HG02840 (cell line): ENCODE measurements around the gene ARMS2.

Experiments
- ATAC-seq: cut with Tn5 transposase; IDR thresholded peaks from one replicate; pipeline ENCODE4 v1.9.1; 2021; ENCODE audit warnings: mild to moderate bottlenecking, moderate library complexity, moderate number of reproducible peaks; ENCODE audit not compliant: unreplicated experiment, low FRiP score

ARMS2 gene

DNA sequence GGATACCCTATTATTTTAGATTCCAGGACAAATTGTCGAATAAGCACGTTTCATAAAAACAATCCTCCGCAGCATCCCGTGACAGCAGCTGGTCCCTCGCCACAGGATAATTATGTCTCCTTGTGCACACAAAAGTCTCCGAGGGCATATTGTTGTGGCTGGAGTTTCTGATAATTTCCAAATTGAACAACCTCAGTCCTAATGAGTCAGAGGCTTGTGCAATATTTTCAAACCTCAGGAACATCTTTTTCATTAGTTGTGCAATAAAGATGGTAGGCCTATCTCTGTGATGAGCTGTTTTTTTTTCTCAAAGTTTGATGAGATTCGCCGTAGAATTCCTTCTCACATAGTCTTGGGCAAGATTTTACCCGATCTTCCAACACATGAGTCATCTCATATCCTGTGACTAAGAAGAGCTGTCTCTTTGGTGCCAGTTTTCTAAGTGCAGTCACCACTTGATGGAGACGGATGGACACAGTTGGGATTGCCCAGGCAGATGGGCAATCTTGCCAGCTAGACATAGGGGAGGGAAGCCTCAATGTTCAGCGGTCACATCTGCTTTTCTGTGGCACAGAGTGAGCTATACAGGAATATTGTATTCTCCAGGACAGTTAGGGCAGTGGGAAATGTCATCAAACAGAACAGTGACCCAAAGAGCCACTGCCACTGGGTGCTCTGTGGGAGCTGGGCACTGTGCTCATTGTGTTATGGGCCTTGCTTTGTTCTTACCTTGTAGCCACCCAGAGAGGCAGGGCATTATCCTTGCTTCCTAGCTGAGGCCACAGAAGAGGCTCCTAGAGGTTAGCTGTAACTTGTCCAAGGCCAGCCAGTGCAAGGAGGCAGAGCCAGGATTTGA is 14.7 kb downstream of the ARMS2 start:
- no peak for ATAC-seq

DNA sequence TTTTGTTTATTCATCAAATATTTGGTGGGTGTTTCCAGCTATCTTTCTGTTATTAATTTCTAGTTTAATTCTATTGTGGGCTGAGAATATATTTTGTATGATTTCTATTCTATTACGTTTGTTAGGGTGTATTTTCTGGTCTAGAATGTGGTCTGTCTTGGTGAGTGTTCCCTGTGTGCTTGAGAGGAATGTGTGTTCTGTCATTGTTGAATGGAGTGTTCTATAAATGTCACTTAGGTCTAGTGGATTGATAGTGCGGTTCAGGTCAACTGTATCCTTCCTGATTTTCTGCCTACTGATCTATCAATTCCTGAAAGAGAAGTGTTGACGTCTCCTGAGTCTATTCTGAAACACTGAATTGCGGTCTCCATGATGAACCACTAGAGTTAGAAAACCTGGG is 15.4 kb downstream of the ARMS2 start:
- ATAC-seq: no peak

DNA sequence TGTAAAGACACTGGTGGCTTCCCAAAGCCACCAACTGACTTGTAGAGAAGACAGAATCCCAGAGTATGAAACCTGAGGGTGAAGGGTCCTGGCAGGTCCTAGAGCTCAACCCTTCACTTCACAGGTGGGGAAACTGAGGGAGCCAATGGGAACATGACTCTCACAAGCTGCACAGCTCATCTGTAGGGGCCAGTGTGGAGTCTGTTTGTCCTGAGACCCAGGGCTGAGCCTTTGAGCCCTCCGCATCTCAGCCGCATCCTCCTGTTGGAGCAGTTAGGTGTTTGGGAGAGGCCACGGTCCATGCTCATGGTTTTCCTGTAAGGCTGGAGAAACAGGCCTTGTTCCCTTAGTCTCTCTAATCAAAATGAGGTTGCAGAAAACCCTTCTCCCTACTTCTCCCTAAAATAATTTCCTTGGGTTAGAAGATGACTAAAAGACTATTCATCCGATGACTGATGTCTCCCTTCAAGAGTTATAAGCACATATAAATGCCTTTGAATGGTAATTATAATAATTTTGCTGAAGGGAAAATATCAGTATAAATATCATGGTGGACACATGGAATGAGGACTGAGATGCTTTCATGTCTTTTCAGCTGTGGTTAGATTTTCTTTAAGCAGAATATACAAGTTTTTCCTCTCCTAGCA is 17.2 kb downstream of the ARMS2 start:
- no peak for ATAC-seq

DNA sequence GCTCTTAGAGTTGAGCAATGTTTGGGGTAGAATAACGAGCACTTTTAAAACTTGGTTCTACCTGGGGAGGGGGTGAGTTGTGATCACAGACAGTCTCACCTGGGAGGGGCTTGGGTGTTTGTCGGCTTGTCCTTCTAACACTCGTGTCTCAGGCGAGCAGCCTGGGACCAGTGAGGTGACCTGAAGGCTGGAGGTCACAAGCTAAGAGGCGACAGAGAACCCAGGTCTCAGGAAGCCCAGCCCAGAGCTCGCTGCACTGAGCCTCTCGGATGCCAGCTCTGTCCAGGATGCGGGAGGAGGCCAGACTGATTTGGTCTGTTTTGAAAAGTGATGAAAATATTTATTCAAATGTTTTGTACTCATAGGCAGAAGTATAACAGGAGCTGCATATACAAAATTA is 18.7 kb downstream of the ARMS2 start:
- no peak for ATAC-seq

DNA sequence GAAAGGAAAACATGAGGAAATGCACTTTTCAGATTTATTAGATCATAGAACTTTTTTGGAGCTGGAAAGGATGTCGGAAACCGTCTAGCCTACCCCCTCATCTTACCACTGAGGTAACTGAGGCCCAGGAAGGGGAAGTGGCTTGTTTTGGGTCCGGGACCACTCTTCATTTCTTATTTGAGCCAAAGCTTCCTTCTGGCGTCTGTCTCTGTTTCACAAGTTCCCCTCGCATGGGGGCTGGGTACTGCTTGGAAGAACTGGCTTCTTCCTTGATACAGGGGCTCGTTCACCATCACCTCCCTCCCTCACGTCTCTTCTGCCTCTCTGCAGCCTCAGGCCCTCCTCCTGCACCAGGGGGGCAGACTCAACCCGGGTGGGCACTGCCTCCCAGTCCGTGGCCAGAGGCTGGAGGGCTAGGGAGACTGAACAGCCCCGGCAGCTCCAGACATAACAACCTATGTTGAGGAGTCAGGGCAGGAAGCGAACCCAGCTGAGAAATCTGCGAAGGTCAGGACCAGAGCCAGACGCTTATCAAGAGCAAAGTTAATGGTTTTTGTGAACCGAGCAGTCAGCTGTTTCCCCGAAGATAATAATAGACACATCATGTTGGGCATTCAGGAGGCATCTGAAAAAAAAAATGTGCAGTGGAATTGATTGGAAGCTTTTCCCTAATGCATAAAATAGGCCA is 19.8 kb downstream of the ARMS2 start:
- ATAC-seq: no peak

DNA sequence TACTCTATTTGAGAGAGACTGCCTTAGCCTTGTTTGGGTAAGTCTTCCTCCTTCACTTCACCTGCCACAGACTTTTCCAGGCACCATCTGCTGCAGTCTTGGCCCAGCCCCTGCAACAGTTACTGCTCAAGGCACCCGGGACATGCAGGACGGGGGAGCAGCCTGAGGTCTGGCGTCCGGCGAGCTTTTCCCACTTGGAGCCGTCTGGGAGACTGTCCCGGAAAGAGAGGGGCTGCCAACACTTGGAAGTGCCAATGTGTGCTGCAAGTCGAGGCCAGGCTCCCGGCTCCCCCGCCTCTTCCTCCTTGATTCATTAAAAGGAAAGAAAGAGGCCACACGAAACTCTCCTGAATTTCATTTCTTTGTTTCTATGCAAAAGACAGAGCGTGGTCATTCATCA is 20.6 kb downstream of the ARMS2 start:
- no peak for ATAC-seq

DNA sequence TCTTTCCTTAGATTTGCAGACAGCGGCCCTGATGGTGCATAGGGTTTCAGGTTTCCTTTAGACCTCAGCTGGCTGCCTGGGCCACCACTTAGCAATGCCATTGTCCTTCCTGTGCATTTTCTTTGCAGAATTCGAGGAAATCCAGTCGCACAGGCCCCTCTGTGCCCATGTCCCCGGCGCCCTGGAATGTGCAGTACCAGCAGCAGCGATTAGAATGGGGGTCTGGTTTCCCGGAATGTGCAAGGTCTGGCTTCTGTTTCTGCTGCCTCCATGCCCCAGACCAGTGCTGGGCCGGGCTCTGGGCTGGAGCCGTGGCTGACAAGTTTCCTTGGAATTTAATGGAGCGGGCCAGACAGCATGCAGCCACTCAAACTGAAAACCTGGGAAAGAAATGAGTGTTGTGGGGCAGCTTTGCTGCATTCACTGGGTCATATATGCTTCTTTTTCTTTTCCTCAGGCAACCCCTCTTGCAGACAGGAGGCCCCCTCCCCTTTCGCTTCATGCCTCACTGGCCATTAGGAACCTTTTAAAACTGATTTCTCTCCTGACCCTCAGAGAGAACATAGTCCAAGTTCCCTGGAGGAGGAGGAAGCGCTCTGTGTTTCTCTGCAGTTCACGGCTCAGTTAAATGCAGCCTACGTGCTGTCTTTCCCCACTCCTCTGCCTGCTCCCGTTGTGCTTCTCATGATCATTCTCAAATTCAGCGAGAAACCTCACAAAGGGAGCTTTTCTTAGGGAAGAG is 21.3 kb downstream of the ARMS2 start:
- ATAC-seq: no peak

DNA sequence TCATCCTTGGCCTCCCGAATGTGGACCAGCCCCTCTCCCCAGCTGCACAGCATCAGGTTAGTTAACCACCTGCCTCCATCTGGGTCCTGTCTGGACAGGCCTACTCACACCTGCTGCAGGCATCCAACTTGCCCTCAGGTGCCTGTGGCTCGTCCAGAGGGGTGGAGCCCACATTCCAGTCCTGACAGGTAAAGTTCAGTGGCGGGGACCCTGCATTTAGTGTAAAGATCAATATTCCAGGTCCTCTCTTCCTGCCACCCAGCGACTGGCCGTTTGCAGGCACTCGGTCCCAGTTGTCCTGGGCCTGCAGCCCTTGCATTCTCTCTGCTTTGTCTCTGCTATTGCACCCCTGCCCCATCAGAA is 21.9 kb downstream of the ARMS2 start:
- ATAC-seq: no peak

DNA sequence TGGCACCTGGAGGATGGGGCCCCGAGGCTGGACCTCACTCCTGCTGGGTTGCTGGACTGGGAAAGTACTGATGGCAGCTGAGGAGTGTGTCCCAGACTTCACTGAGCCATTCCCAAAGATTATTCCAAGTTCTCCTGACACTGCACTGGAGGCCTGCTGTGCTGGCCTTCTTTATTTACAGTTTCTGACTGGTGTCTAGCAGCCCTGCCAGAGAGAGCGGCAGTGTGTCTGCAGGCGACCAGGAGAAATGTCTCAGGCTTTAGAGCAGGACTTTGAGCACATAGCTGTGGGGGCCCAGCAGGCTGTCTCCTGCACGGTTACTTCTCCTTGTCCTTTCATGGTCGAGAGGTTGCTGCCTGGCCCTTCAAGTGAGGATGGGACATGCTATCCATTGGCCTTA is 23.0 kb downstream of the ARMS2 start:
- ATAC-seq: no peak

DNA sequence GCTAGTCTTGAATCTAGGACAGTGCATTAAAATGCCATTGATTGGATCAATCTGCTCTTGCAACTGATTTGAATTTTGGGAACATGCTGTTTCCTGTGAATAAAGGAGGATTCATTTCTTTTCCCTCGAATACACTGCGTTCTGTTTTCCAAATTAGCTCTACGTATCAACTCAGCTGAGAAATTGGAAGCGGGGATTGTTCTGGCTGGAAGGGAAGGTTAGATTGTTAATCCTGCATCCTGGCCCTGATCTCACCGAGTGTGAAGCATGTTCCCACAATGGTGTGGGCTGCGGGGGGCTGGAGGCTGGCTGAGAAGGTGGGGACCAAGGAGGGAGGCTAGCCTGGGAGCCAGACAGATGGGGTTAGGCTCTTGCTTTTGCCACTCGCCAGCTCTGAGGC is 24.5 kb downstream of the ARMS2 start:
- no peak for ATAC-seq

DNA sequence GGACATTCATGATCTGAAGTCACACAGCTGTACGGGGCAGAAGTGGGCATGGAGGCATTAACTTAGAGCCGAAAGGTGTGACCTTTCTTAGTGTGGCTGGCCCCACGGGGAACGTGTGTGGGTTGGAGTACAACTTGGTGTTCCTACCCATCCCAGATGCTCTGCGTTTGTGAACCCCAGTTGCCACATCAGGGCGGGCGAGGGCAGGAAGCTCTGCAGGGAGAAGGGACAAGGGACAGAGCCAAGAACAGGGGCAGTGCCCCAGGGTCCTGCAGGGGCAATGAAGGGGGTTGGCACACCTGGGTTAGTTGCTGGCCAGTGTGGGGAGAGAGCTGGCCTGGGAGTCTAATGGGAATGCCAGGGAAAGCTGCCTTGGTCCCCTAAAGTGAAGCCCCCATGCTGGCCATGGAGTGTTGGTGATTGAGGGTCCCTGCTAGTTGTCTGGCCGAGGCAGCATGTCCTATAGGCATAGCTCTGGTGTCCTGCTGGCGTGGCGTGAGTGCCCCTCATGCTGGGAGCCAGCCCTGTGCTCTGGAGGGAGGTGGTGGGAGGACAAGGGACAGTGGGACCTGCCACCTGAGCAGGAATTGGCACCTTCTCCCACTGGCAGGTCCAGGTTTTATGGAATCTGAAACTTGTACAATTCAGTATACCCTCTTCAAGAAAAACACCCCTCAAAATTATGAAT is 25.8 kb downstream of the ARMS2 start:
- no peak for ATAC-seq

DNA sequence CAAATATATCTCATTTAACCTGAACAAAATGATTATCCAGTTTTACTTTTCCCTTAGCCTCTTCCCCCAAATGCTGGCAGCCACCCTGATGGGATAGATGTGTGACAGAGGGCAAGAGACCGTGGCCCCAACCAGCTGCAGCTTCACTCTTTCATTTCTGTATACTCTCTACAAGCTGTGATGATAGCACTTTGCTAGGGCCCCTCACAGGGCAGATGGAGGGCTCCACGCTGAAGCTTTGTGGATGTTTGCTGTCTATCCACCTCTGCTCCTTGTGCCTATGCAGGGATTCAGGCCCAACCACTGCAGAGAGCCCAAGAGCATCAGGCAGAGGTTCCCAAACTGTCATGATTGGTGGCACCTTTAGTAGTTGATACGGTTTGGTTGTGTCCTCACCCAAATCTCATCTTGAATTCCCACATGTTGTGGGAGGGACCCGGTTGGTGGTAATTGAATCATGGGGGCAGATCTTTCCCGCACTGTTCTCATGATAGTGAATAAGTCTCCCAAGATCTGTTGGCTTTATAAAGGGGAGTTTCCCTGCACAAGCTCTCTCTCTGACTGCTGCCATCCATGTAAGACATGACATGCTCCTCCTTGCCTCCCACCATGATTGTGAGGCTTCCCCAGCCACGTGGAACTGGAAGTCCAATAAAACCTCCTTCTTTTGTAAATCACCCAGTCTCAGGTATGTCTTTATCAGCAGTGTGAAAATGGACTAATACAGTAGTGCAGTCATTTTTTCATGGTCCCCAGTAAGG is 27.0 kb downstream of the ARMS2 start:
- no peak for ATAC-seq

DNA sequence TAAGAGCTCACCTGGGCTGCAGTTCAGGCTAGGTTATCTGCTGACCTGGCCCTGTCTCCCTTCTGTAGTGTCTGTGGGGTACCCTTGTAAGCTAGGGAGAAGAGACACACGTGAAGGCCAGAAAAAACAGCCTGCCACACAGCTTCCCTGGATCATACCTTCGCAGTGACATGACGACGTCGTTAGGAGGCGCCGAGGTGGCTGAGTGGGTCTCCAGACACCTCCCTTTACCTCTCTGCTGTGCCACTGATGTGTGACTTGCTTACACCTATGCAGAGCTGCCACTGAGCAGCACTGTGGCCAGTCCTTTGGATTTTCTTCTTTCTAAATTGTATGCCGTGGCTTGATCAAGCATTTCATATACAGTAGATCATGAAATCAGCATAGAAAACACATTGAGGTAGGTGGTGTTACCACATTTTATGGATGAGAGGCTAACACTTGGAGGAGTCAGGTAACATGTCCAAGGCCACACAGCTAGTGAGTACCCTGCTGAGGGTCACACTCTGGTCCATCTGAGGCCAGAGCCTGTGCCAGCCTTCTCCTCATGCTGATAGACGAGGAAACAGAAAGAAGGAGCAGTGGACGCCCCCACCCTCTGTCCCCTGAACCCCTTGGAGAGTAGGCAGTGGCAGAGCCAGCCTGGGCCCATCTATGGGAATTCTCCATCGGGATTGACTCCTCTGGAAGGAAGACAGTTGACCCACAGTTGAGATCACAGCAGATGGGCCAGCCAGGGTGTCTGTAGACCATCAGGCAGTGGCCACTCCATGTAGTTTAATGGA is 30.0 kb downstream of the ARMS2 start:
- ATAC-seq: no peak

DNA sequence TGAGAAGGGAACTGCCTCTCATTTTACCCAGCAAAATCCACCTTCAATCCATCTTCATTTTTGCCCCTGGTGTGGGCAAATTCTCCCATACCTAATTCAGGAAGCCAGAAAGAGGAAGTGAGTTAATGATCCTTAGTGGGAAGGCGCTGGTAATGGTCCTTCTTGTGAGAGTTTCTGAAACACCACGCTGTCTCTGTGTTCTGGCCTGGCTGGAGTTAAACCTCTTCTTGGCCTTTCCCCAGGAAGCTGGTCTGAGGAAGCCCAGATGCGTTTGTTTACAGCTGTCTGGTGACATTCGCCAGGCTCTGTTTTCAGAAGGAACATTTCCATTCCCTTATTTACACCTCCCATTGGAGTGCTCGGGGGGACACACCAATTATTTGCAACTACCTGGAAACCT is 31.2 kb downstream of the ARMS2 start:
- no peak for ATAC-seq

DNA sequence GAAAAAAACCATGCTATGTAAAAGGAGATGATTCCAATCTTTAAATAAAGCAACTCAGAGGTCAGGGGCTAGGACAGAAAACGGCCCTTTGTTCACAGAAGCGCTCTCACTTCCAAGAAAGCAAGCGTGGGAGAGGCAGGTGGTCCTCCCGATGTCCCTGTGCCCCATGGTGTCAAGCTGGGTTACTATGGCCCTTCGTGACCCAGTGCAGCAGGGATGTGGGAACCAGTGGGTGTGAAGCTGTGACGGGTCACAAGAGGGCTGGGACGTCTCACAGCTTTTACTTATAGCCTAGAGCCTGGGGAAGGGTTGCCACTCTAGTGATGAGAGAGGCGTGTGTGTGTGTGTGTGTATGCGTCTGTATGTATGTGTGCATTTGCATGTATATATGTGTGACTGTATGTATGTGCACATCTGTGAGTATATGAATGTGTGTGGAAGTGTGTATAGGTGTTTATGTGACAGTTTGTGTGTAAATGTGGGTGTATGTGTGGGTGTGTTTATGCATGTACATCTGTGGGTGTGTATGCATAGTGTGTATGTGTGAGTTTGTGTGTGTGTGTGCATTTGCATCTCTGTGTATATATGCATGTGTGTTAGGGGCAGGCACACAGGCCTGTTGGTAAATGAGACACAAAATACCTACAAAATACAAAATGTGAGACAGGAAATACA is 32.1 kb downstream of the ARMS2 start:
- ATAC-seq: no peak

DNA sequence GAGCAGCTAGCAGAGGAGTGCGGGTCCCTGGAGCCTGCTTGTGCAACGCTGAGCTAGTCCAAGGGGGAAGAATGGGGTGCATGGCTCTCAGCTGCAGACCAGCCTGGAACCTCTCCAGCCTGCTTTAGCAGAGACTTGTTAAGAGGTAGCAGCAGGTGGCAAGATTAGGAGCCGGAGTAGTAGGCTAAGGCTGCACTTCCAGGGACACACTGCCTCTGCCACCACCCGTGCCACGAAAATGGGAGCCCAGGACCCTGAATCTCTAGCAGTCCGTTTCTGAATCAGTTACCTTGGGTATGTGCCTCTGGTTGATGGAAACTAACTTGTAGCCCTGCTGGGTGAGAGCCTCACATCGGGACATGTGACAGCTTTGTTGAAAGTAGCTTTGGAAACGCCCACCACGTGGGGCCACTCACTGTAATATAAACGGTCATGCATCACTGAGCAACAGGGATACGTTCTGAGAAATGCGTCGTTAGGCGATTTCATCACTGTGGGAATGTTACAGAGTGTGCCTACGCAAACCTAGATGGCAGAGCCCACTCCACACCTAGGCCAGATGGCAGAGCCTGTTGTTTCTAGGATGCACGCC is 32.8 kb downstream of the ARMS2 start:
- ATAC-seq: no peak

DNA sequence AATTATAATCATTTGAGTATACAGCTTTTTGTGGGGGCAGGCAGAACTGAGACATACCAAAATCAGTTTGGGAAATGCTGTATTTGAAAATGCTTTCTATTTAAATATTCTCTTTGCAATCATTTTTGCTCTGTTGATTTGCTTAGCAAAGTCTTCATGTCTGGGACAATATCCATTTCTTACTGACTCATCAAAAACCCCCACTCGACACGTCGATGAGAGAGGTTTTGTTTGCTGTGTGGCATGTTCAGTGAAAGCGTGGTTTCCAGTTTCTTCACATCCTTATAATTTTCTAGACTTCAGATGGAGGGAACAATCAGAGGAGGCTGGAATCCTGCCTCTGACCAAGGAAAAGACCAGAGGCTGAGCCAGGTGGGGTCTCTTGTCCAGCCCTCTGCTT is 35.8 kb downstream of the ARMS2 start:
- ATAC-seq: no peak
